GM12878 (cell line): ENCODE data around the gene DTX4. TPM values are rescaled to one million over a fixed set of nuclear protein-coding genes. Genes with fewer than 3 reads are reported as not detected.

Experiments used
- ATAC-seq: fragments of 200-7000 bp; cut with Tn5 transposase; 3 replicates; pipeline ENCODE4 v1.9.1; 2020; ENCODE audit warnings: mild to moderate bottlenecking, moderate library complexity
- BruUV-seq: library from RNA; stranded (reverse); fragments of 400-500 nt; replicated peaks from 2 replicates; lab custom pipeline; 2021; lab: Mats Ljungman, UMichigan
- CTCF ChIA-PET: fragments of 300-600 bp; sonication (Branson Sonifier 250); formaldehyde crosslinking; extraction: SDS; loops from one replicate; lab custom pipeline; 2021; ENCODE audit warnings: inconsistent platforms; lab: Yijun Ruan, JAX
- POLR2A ChIA-PET: fragments of 350-600 bp; formaldehyde crosslinking; extraction: SDS; loops from one replicate; lab custom pipeline; 2021; ENCODE audit warnings: inconsistent platforms; lab: Charles Lee
- RAD21 ChIA-PET: fragments of 300-600 bp; sonication (Branson Sonifier 250); formaldehyde crosslinking; loops from one replicate; lab custom pipeline; 2023; ENCODE audit warnings: antibody characterized with exemption; ENCODE audit not compliant: unreplicated experiment; lab: Charles Lee
- SMC1A ChIA-PET: fragments of 300-600 bp; sonication (Branson Sonifier 250); formaldehyde crosslinking; loops from one replicate; lab custom pipeline; 2023; ENCODE audit not compliant: unreplicated experiment, uncharacterized antibody; lab: Charles Lee
- DNase-seq: peaks from one replicate; pipeline ENCODE4 v3.0.0-alpha.2; 2011; ENCODE audit warnings: low read depth, low spot score
- FAIRE-seq: peaks from 3 replicates; lab custom pipeline; 2011; peaks lifted over from hg19 to GRCh38; lab: Jason Lieb, UNC
- H2AFZ ChIP-seq: 2 replicates; pipeline ENCODE4 v1.6.0; 2011; ENCODE audit warnings: low read depth, low read length, control low read depth; ENCODE audit not compliant: control insufficient read depth
- H3K27ac ChIP-seq: 2 replicates; pipeline ENCODE4 v1.5.1; 2011; ENCODE audit warnings: control low read depth; ENCODE audit not compliant: control insufficient read depth, insufficient read depth
- H3K27me3 ChIP-seq, 2 experiments: replicated peaks in 1 of 2; 2 replicates each; pipeline versions ENCODE4 v1.6.0 to v1.6.1; 2011; ENCODE audit warnings: low read length in 1 of 2; ENCODE audit not compliant: control insufficient read depth in 2 of 2, insufficient read depth in 2 of 2
- H3K36me3 ChIP-seq, 2 experiments: 2 replicates each; pipeline ENCODE4 v1.5.1; 2011; ENCODE audit warnings: low read length in 1 of 2; ENCODE audit not compliant: control insufficient read depth in 2 of 2, insufficient read depth in 2 of 2
- H3K4me1 ChIP-seq: 2 replicates; pipeline ENCODE4 v1.6.1; 2011; ENCODE audit warnings: mild to moderate bottlenecking, low read length, moderate library complexity, mixed read lengths; ENCODE audit not compliant: control insufficient read depth, insufficient read depth
- H3K4me2 ChIP-seq: 2 replicates; pipeline ENCODE4 v1.6.0; 2011; ENCODE audit warnings: control low read depth; ENCODE audit not compliant: control insufficient read depth, insufficient read depth
- H3K4me3 ChIP-seq: fragments of 200-600 bp; sonication (generic); 2 replicates; pipeline ENCODE4 v1.5.1; 2016
- H3K79me2 ChIP-seq: 2 replicates; pipeline ENCODE4 v1.6.0; 2011; ENCODE audit warnings: low read length; ENCODE audit not compliant: control insufficient read depth, insufficient read depth
- H3K9ac ChIP-seq: 2 replicates; pipeline ENCODE4 v1.8.0; 2011; ENCODE audit warnings: low read length, control low read depth, mixed read lengths; ENCODE audit not compliant: control insufficient read depth, insufficient read depth
- H3K9me3 ChIP-seq: replicated peaks from 3 replicates; pipeline ENCODE4 v1.5.1; 2011; ENCODE audit warnings: mild to moderate bottlenecking, low read length; ENCODE audit not compliant: control insufficient read depth, insufficient read depth
- H4K20me1 ChIP-seq: 2 replicates; pipeline ENCODE4 v1.6.0; 2011; ENCODE audit not compliant: control insufficient read depth, insufficient read depth
- CBFB ChIP-seq: IDR thresholded peaks from 2 replicates; pipeline ENCODE4 v1.6.1; 2016; ENCODE audit warnings: antibody characterized with exemption, low read depth
- CBX5 ChIP-seq: sonication (generic); IDR thresholded peaks from 2 replicates; pipeline ENCODE4 v1.6.1; 2016; ENCODE audit warnings: low read depth, moderate library complexity, mild to moderate bottlenecking, inconsistent platforms
- CHD2 ChIP-seq: IDR thresholded peaks from 2 replicates; pipeline ENCODE4 v1.6.1; 2011; ENCODE audit warnings: low read depth, low read length, improper control_type of control experiment, borderline replicate concordance
- FOXM1 ChIP-seq: IDR thresholded peaks from 2 replicates; pipeline ENCODE4 v1.6.1; 2012; ENCODE audit warnings: low read depth, mild to moderate bottlenecking, inconsistent platforms, low read length, moderate library complexity
- GABPA ChIP-seq: IDR thresholded peaks from 2 replicates; pipeline ENCODE4 v1.6.1; 2014; ENCODE audit warnings: antibody characterized with exemption, low read depth, mild to moderate bottlenecking, inconsistent platforms
- GATAD2B ChIP-seq: fragments of 450-650 bp; conservative IDR thresholded peaks from 2 replicates; pipeline ENCODE4 v1.6.1; 2017; ENCODE audit warnings: low read depth, mild to moderate bottlenecking, moderate library complexity
- IKZF2 ChIP-seq, 2 experiments: fragments of 450-650 bp; IDR thresholded peaks; 2 replicates each; pipeline ENCODE4 v1.6.1; 2017; ENCODE audit warnings: mild to moderate bottlenecking in 2 of 2, moderate library complexity in 2 of 2
- NR2C1 ChIP-seq: fragments of 450-650 bp; IDR thresholded peaks from 2 replicates; pipeline ENCODE4 v1.6.1; 2017; ENCODE audit warnings: antibody characterized with exemption, mild to moderate bottlenecking, moderate library complexity
- PAX5 ChIP-seq: IDR thresholded peaks from 2 replicates; pipeline ENCODE4 v1.6.1; 2011; ENCODE audit warnings: low read depth, low read length, borderline replicate concordance
- PML ChIP-seq: IDR thresholded peaks from 2 replicates; pipeline ENCODE4 v1.6.1; 2012; ENCODE audit warnings: low read length, inconsistent platforms
- POLR2AphosphoS5 ChIP-seq: IDR thresholded peaks from 2 replicates; pipeline ENCODE4 v1.6.1; 2011; ENCODE audit warnings: mild to moderate bottlenecking, low read length, inconsistent platforms
- SMAD5 ChIP-seq: IDR thresholded peaks from 2 replicates; pipeline ENCODE4 v1.6.1; 2016; ENCODE audit warnings: antibody characterized with exemption, low read depth
- SMARCA5 ChIP-seq: fragments of 450-650 bp; IDR thresholded peaks from 2 replicates; pipeline ENCODE4 v1.6.1; 2017; ENCODE audit warnings: mild to moderate bottlenecking
- TAF1 ChIP-seq: IDR thresholded peaks from 2 replicates; pipeline ENCODE4 v1.6.1; 2011; ENCODE audit warnings: mild to moderate bottlenecking, low read depth, low read length, borderline replicate concordance
- ZNF592 ChIP-seq: fragments of 450-650 bp; IDR thresholded peaks from 2 replicates; pipeline ENCODE4 v1.6.1; 2017; ENCODE audit warnings: mild to moderate bottlenecking, moderate library complexity
- WGBS: methylation state at CpG from one replicate; pipeline ENCODE4 v1.1.6; 2016; ENCODE audit warnings: low lambda C conversion rate; ENCODE audit not compliant: insufficient replicate concordance, insufficient coverage; ENCODE audit errors: missing lambda C conversion rate; 5-methylcytosine and 5-hydroxymethylcytosine counted together
- in situ Hi-C: fragments of 300-500 bp; cut with MboI; formaldehyde crosslinking; loops from 9 replicates; pipeline ENCODE4 v1.14.3; 2018; ENCODE audit warnings: mixed read lengths
- intact Hi-C: fragments of 100-400 bp; cut with micrococcal nuclease; formaldehyde crosslinking; loops from one replicate; pipeline ENCODE4 v1.14.2; 2022; ENCODE audit not compliant: unreplicated experiment
- polyA plus RNA-seq, 11 experiments: library from polyadenylated mRNA; depleted of rRNA in 4 of 11; unstranded in 6 of 11; stranded (reverse) in 5 of 11; fragments of >200 nt; fragmentation: Nextera tagmentation in 4 of 11; fragmentation: Illumina TruSeq in 1 of 11; extraction: Ambion mirVana in 4 of 11; extraction: Trizol in 1 of 11; gene quantifications; 1 replicate in 1 of 11; 2 replicates in 10 of 11; pipeline versions ENCODE4 v1.2.1 to v1.2.3, GENCODE V29; 2011 to 2016; ENCODE audit warnings: inconsistent platforms in 2 of 11, missing spikeins in 2 of 11, low read depth in 1 of 11
- total RNA-seq, 4 experiments: library from RNA; depleted of rRNA in 3 of 4; stranded (reverse); fragments of >200 nt in 3 of 4; fragmentation: Illumina TruSeq in 1 of 4; extraction: Trizol in 1 of 4; gene quantifications; 2 replicates each; pipeline versions ENCODE4 v1.2.1 to v1.2.3, GENCODE V29; 2013 to 2021

Gene DTX4
- total and polyA plus RNA-seq, 10 of the 15 experiments (the other 5 are each of a cell fraction or from before 2014, with no cell fraction given) = 3.8 to 25.8 (median 10.5) TPM

DNA sequence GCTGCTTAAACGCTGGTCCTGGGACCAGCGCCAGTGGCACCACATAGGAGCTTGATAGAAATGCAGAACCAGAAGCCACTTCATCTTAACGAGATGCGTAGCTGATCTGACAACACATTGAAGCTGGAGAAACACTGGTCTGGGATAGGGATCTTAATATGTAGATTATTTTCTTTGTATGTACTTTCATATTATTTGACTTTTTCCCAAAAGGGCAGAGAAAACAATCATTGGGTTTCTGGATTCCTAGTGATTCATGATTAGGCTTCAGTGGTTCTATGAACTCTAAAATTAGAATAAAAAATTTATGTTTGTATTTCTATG is 28.5 kb downstream of the DTX4 start (continued):
- peak; percentile 61 for TF ChIP-seq ZNF592

GRCh38 chr11:59201353-59201752 is 29.4 kb downstream of the DTX4 start:
- H3K36me3 ChIP-seq = peaks cover 18 to 30% of the 10 kb centered on the region in 2 experiments; a peak in 3 of 4 replicates
- TF ChIP-seq CBX5 (no peak), FOXM1 (no peak), GATAD2B (no peak), GABPA (no peak), POLR2AphosphoS5 (peak; percentile 43; the same call in 1 of the 2 replicates), ZNF592 (0 out of 2 replicates have a peak, but pooled peaks have one; percentile 6), IKZF2 (IDR thresholded peaks at IDR 0.05) (no peak), NR2C1 (0 out of 2 replicates have a peak, but pooled peaks have one; percentile 27), TAF1 (no peak), PML (no peak), SMAD5 (no peak), CBFB (no peak), CHD2 (no peak), SMARCA5 (peak; percentile 50; the same call in 1 of the 2 replicates), PAX5 (no peak)

More at GRCh38 chr11:59201353-59201752, 29.4 kb downstream of the DTX4 start:
- H3K4me1 ChIP-seq = peaks cover 38% of the 10 kb centered on the region
- ChIA-PET CTCF (interaction anchor here (1.2 to 33.5 kb wide), 9 partner anchors 10 to 228 kb away, joined by 3 to 1180 read pairs (median 6); partner anchors contain the start of genes DTX4 and MPEG1), RAD21 (interaction anchor here (0.8 to 10.8 kb wide), 7 partner anchors 11 to 27 kb away, joined by 3 to 183 read pairs (median 5); partner anchors contain the start of genes DTX4 and MPEG1), POLR2A (interaction anchor here (1.1 to 2.8 kb wide), 7 partner anchors 10 to 30 kb away, joined by 3 to 19 read pairs (median 5); partner anchors contain the start of genes DTX4 and MPEG1), SMC1A (interaction anchor here (0.8 to 8.5 kb wide), 12 partner anchors 10 to 224 kb away, joined by 3 to 155 read pairs (median 4); partner anchors contain the start of genes DTX4 and MPEG1)
- H3K79me2 ChIP-seq = no peaks in the 10 kb centered on the region; the same call in 1 of the 2 replicates
- no peak overlapping the region for H3K4me2 ChIP-seq
- peak; percentile 7; the same call in 1 of the 3 replicates for ATAC-seq
- no TSS peak for BruUV-seq
- H4K20me1 ChIP-seq = no peaks in the 10 kb centered on the region
- no peak overlapping the region for H3K4me3 ChIP-seq
- H3K27me3 ChIP-seq = no peaks in the 10 kb centered on the region
- in situ Hi-C loops (no loop called here), intact Hi-C loops (loop anchor here (2.0 kb wide), 1 partner anchor 229 kb away; no protein-coding TSS in a partner anchor)
- H2AFZ ChIP-seq = no peak overlapping the region
- peak overlapping the region; percentile 80 for H3K27ac ChIP-seq
- no peak overlapping the region for H3K9ac ChIP-seq
- H3K9me3 ChIP-seq = no peaks in the 10 kb centered on the region; the same call in 2 of the 3 replicates
- 97% methylated on average over 3 of the region's 3 CpGs for WGBS
- no peak for FAIRE-seq
- no peak for DNase-seq
